BLaER1 treated with 17β-estradiol and CSF1 and Interleukin-3, amounts not matched to agents 10 nM and 100 nM (cell line): ENCODE measurements around the gene PLEKHA5.
"Not testable (repeated sequence)": the region's sequence is repeated elsewhere in the genome, so short reads cannot be mapped to it uniquely, and the experiment has no call there.

Experiments used
- H3K27ac ChIP-seq, 11 experiments: shearing (Covaris generic); formaldehyde crosslinking; 2 replicates each; pipeline ENCODE4 v1.8.1; 2022
- H3K27me3 ChIP-seq, 11 experiments: shearing (Covaris generic); formaldehyde crosslinking; 2 replicates each; pipeline ENCODE4 v1.8.1; 2022
- H3K36me3 ChIP-seq, 11 experiments: shearing (Covaris generic); formaldehyde crosslinking; 2 replicates each; pipeline ENCODE4 v1.8.1; 2022
- H3K4me1 ChIP-seq, 10 experiments: shearing (Covaris generic); formaldehyde crosslinking; 2 replicates each; pipeline ENCODE4 v1.8.1; 2022
- H3K4me2 ChIP-seq, 11 experiments: shearing (Covaris generic); formaldehyde crosslinking; 2 replicates each; pipeline ENCODE4 v1.8.1; 2022
- H3K4me3 ChIP-seq, 10 experiments: shearing (Covaris generic); formaldehyde crosslinking; 2 replicates each; pipeline ENCODE4 v1.8.1; 2022
- H3K9ac ChIP-seq, 11 experiments: shearing (Covaris generic); formaldehyde crosslinking; 2 replicates each; pipeline ENCODE4 v1.8.1; 2022
- H3K9me3 ChIP-seq, 11 experiments: shearing (Covaris generic); formaldehyde crosslinking; replicated peaks in 1 of 11; 2 replicates each; pipeline ENCODE4 v1.8.1; 2022
- H4K20me1 ChIP-seq, 11 experiments: shearing (Covaris generic); formaldehyde crosslinking; 2 replicates each; pipeline ENCODE4 v1.8.1; 2022
- Cebpa-rat ChIP-seq, 11 experiments: shearing (Covaris generic); IDR thresholded peaks; 2 replicates each; pipeline ENCODE4 v1.8.1; 2022

Gene PLEKHA5

GRCh38 chr12:19373586-19373985, 244.1 kb downstream of the PLEKHA5 start:
- Histone ChIP-seq H3K4me3 (no peak overlapping the region), H3K4me2 (no peak overlapping the region), H3K9ac (no peak overlapping the region), H3K36me3 (peaks cover 6 to 46% (median 25%) of the 10 kb centered on the region in 11 experiments; a peak in 19 of 22 replicates), H4K20me1 (no peaks in the 10 kb centered on the region), H3K4me1 (no peaks in the 10 kb centered on the region), H3K9me3 (no peaks in the 10 kb centered on the region), H3K27ac (no peak overlapping the region), H3K27me3 (no peaks in the 10 kb centered on the region)
- no peak for TF ChIP-seq Cebpa-rat (IDR thresholded peaks at IDR 0.05)

GRCh38 chr12:19375888-19376287, 246.4 kb downstream of the PLEKHA5 start:
- no peak for TF ChIP-seq Cebpa-rat (IDR thresholded peaks at IDR 0.05)
- H3K27ac ChIP-seq: no peak overlapping the region
- no peak overlapping the region for H3K9ac ChIP-seq
- peaks cover 3 to 28% (median 16%) of the 10 kb centered on the region in 11 experiments; a peak in 16 of 22 replicates for H3K36me3 ChIP-seq
- no peak overlapping the region for H3K4me3 ChIP-seq
- H3K27me3 ChIP-seq: no peaks in the 10 kb centered on the region
- H3K9me3 ChIP-seq: no peaks in the 10 kb centered on the region
- H3K4me1 ChIP-seq: no peaks in the 10 kb centered on the region
- no peaks in the 10 kb centered on the region for H4K20me1 ChIP-seq
- no peak overlapping the region for H3K4me2 ChIP-seq

- no peaks in the 10 kb centered on the region for H3K4me1 ChIP-seq
- H3K9ac ChIP-seq: no peak overlapping the region
- H3K27ac ChIP-seq: no peak overlapping the region
- H4K20me1 ChIP-seq: no peaks in the 10 kb centered on the region
- no peak overlapping the region for H3K4me2 ChIP-seq
- H3K27me3 ChIP-seq: no peaks in the 10 kb centered on the region
- TF ChIP-seq Cebpa-rat (IDR thresholded peaks at IDR 0.05): no peak
- H3K9me3 ChIP-seq: no peaks in the 10 kb centered on the region
- H3K4me3 ChIP-seq: no peak overlapping the region
- H3K36me3 ChIP-seq: peaks cover 0 to 21% (median 8%) of the 10 kb centered on the region in 11 experiments; a peak in 9 of 22 replicates
These were observed 247.2 kb downstream of the PLEKHA5 start for GRCh38 chr12:19376691-19377090.

GRCh38 chr12:19382111-19382526, 252.6 kb downstream of the PLEKHA5 start:
- no peak overlapping the region for H3K4me2 ChIP-seq
- H3K27ac ChIP-seq: no peak overlapping the region

GRCh38 chr12:19382563-19382962, 253.0 kb downstream of the PLEKHA5 start:
- peaks cover 0 to 8% (median 0%) of the 10 kb centered on the region in 11 experiments; a peak in 4 of 22 replicates for H3K9me3 ChIP-seq
- H3K27me3 ChIP-seq: no peaks in the 10 kb centered on the region
- no peak overlapping the region for H3K4me3 ChIP-seq
- no peak for TF ChIP-seq Cebpa-rat (IDR thresholded peaks at IDR 0.05)
- no peak overlapping the region for H3K27ac ChIP-seq
- no peak overlapping the region for H3K4me2 ChIP-seq
- H4K20me1 ChIP-seq: no peaks in the 10 kb centered on the region
- H3K4me1 ChIP-seq: no peaks in the 10 kb centered on the region
- no peak overlapping the region for H3K9ac ChIP-seq
- H3K36me3 ChIP-seq: peaks cover 0 to 10% (median 3%) of the 10 kb centered on the region in 11 experiments; a peak in 5 of 22 replicates

More at GRCh38 chr12:19382111-19382526, 252.6 kb downstream of the PLEKHA5 start:
- Histone ChIP-seq H3K27me3 (no peaks in the 10 kb centered on the region), H3K9ac (no peak overlapping the region), H3K36me3 (peaks cover 0 to 10% (median 3%) of the 10 kb centered on the region in 11 experiments; a peak in 5 of 22 replicates), H3K4me3 (no peak overlapping the region), H3K4me1 (no peaks in the 10 kb centered on the region), H4K20me1 (no peaks in the 10 kb centered on the region), H3K9me3 (peaks cover 0 to 8% (median 0%) of the 10 kb centered on the region in 11 experiments; a peak in 4 of 22 replicates)
- TF ChIP-seq Cebpa-rat (IDR thresholded peaks at IDR 0.05): no peak

GRCh38 chr12:19387161-19387560, 257.6 kb downstream of the PLEKHA5 start:
- H3K4me2 ChIP-seq: no peak overlapping the region
- H3K4me1 ChIP-seq: no peaks in the 10 kb centered on the region
- H3K4me3 ChIP-seq: no peak overlapping the region
- peaks cover 0 to 8% (median 0%) of the 10 kb centered on the region in 11 experiments; a peak in 4 of 22 replicates for H3K9me3 ChIP-seq
- TF ChIP-seq Cebpa-rat (IDR thresholded peaks at IDR 0.05): no peak
- no peaks in the 10 kb centered on the region for H3K27me3 ChIP-seq
- no peaks in the 10 kb centered on the region for H4K20me1 ChIP-seq
- H3K9ac ChIP-seq: no peak overlapping the region
- no peaks in the 10 kb centered on the region for H3K36me3 ChIP-seq
- no peak overlapping the region for H3K27ac ChIP-seq

- no peaks in the 10 kb centered on the region for H3K27me3 ChIP-seq
- H3K9me3 ChIP-seq: peaks cover 0 to 8% (median 0%) of the 10 kb centered on the region in 11 experiments; a peak in 4 of 22 replicates
- H3K4me3 ChIP-seq: no peak overlapping the region
- no peaks in the 10 kb centered on the region for H4K20me1 ChIP-seq
- H3K4me1 ChIP-seq: no peaks in the 10 kb centered on the region
- no peak for TF ChIP-seq Cebpa-rat (IDR thresholded peaks at IDR 0.05)
- no peak overlapping the region for H3K4me2 ChIP-seq
- no peak overlapping the region for H3K9ac ChIP-seq
- H3K36me3 ChIP-seq: no peaks in the 10 kb centered on the region
- no peak overlapping the region for H3K27ac ChIP-seq
These were observed 258.6 kb downstream of the PLEKHA5 start for GRCh38 chr12:19388131-19388549.

- Histone ChIP-seq H3K4me2 (no peak overlapping the region), H3K4me1 (no peaks in the 10 kb centered on the region), H3K9me3 (peaks cover 0 to 8% (median 0%) of the 10 kb centered on the region in 11 experiments; a peak in 4 of 22 replicates)
These were observed 260.6 kb downstream of the PLEKHA5 start for GRCh38 chr12:19390051-19390598.

GRCh38 chr12:19392644-19393043, 263.1 kb downstream of the PLEKHA5 start:
- H3K4me1 ChIP-seq: not testable (repeated sequence)

More at GRCh38 chr12:19390051-19390598, 260.6 kb downstream of the PLEKHA5 start:
- no peak overlapping the region for H3K9ac ChIP-seq
- no peaks in the 10 kb centered on the region for H3K36me3 ChIP-seq
- H3K27me3 ChIP-seq: no peaks in the 10 kb centered on the region
- no peak overlapping the region for H3K27ac ChIP-seq
- no peak overlapping the region for H3K4me3 ChIP-seq
- no peak for TF ChIP-seq Cebpa-rat (IDR thresholded peaks at IDR 0.05)
- H4K20me1 ChIP-seq: no peaks in the 10 kb centered on the region

GRCh38 chr12:19394385-19394784, 264.9 kb downstream of the PLEKHA5 start:
- Histone ChIP-seq H3K36me3 (no peaks in the 10 kb centered on the region), H3K4me1 (no peaks in the 10 kb centered on the region), H3K4me3 (no peak overlapping the region), H3K4me2 (no peak overlapping the region), H3K27me3 (no peaks in the 10 kb centered on the region), H3K9me3 (no peaks in the 10 kb centered on the region), H4K20me1 (no peaks in the 10 kb centered on the region), H3K9ac (no peak overlapping the region), H3K27ac (no peak overlapping the region)
- TF ChIP-seq Cebpa-rat (IDR thresholded peaks at IDR 0.05): no peak

More at GRCh38 chr12:19392644-19393043, 263.1 kb downstream of the PLEKHA5 start:
- not testable (repeated sequence) for H3K4me2 ChIP-seq, H4K20me1 ChIP-seq, H3K4me3 ChIP-seq, H3K9ac ChIP-seq, H3K9me3 ChIP-seq, H3K27me3 ChIP-seq, H3K36me3 ChIP-seq, H3K27ac ChIP-seq
